ENCODE measurements around the gene SERBP1. TPM values are rescaled to one million over a fixed set of nuclear protein-coding genes. Genes with fewer than 3 reads are reported as not detected.

SERBP1 gene
- 124 and 139 TPM in 2 replicates for total RNA-seq

GRCh38 chr1:67430358-67431155 lies at the start of gene SERBP1:
TSS of gene SERBP1 (minus strand) at chr1:67430402. CDS start at chr1:67430300, 102 bp downstream.

Small RNA genes lying within 50 kb of the gene (small RNA-seq; reads per million reads assigned to genes)
- not detected for gene RNU6-387P

Other genes starting within 250 kb of the SERBP1 start
- gene IL12RB2, start 122.5 kb downstream of the SERBP1 start, total RNA-seq = not detected in 2 replicates